Jurkat, Clone E6-1 (cell line): ENCODE data around the gene C9orf78.
A peak's percentile ranks its signal among the peaks of the same experiment; 100 is the strongest.

Experiments
- DNase-seq: peaks from one replicate; pipeline ENCODE4 v3.0.0-alpha.2; 2011; ENCODE audit warnings: low read depth, low spot score
- H3K4me3 ChIP-seq: 2 replicates; pipeline ENCODE4 v1.5.1; 2011; ENCODE audit warnings: mild to moderate bottlenecking, low read length, control low read depth, moderate library complexity

Gene C9orf78

DNA sequence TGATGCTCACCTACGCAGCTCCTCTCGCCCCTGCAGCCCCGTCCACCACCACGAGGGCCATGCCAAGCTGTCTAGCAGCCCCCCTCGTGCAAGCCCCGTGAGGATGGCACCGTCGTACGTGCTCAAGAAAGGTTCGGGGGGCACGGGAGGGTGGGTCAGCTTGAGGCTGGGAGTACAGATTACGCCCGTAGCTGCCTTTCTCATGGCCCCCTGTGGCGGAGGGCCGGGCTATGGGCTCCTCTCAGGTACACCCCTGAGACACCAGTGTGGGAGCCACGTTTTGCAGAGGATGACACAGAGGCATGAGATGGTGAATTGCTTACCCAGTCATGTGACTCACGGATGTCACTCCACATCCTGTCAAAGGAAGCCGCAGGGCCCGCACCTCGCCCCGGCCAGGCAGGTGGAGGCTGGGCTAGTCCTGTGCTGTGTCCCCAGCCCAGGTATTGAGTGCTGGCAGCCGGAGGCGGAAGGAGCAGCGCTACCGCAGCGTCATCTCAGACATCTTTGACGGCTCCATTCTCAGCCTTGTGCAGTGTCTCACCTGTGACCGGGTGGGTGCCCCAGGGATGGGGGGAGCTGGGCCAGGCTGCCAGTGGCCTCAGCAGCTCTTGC lies 33.9 kb upstream of the C9orf78 start:
- peak; percentile 93 for DNase-seq
- peak overlapping the region; percentile 48 for H3K4me3 ChIP-seq

GRCh38 chr9:129868023-129868871 lies 33.2 kb upstream of the C9orf78 start:
- DNase-seq, result no peak
- H3K4me3 ChIP-seq, result peak overlapping the region; percentile 48

DNA sequence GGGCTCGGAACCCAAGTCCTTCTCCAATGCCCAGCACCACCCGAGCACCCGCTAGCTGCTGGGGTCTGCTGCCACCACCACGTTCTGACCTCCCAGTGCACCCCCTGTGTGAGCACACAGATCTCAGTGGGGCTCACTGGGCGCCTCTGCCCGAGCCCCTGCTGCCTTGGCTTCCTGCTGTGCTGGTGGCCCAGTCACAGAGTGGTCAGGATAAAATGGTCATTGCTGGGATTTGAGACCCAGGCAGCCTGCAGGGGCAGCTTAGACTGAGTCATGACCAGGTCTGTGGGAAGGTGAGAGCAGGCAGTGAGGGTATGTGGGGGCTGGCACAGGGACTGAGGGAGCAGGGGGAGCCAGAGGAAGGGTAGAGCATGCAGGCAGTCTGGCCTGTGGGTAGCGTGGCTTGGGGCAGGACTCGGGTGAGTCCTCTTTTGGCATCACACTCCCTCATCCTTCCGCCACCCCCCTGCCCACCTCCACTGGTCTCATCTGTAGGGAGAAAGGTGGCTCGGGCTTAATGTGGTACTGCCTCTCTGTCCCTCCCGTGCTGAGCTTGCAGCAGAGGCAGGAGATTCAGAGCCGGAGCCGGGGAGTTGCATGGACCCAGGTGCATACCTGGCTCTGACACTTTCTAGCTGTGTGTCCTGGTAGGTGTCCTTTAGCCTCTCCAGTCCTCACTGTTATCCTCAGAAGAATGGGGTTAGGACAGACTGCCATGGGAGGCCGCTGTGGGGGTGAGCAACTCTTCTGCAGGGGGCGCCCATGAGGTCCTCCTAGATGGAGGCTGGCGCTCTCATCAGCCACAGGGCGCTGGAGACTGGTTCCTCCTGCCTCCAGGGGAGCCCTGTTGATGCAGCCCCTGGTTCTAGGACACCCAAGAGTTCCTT lies 32.3 kb upstream of the C9orf78 start:
- H3K4me3 ChIP-seq, result no peak overlapping the region; the same call in 1 of the 2 replicates
- no peak for DNase-seq

GRCh38 chr9:129866394-129867135 lies 31.5 kb upstream of the C9orf78 start:
- DNase-seq, result peak; percentile 89
- H3K4me3 ChIP-seq, result no peak overlapping the region

DNA sequence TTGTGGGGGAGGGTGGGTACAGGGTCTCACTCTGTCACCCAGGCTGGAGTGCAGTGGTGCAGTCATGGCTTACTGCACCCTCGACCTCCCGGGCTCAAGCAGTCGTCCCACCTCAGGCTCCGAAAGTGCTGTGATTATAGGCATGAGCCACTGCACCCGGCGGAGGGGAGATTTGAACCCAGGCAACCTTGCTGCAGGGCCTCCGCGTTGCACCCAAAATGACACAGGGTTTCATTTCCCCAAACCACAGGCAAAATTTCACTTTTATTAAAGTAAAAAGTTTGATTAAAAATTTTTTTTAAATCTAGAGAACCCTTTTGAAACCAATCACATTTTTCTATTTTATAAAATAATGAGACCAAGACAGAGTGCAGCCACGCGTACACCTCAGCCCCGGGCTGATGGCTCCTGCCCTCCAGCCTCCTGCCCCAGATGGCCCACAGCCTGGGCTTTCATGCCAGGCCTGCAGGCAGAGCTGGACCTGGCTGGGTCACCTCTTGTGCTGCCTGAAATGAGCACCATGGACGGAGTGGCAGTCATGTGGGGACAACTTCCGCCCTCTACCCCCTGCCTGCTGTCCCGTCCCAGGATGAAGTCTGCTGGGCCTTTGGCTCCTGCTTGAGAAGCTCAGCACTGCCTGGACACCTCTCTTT lies 30.7 kb upstream of the C9orf78 start:
- DNase-seq, result no peak
- H3K4me3 ChIP-seq, result no peak overlapping the region

GRCh38 chr9:129864991-129865647 lies 30.0 kb upstream of the C9orf78 start:
- no peak for DNase-seq
- H3K4me3 ChIP-seq, result no peak overlapping the region

- DNase-seq, result peak; percentile 100
- H3K4me3 ChIP-seq, result peak overlapping the region; percentile 40
Observed at GRCh38 chr9:129863059-129863690, 28.1 kb upstream of the C9orf78 start.

GRCh38 chr9:129861447-129861827 lies 26.4 kb upstream of the C9orf78 start:
- DNase-seq, result no peak
- H3K4me3 ChIP-seq, result no peak overlapping the region

DNA sequence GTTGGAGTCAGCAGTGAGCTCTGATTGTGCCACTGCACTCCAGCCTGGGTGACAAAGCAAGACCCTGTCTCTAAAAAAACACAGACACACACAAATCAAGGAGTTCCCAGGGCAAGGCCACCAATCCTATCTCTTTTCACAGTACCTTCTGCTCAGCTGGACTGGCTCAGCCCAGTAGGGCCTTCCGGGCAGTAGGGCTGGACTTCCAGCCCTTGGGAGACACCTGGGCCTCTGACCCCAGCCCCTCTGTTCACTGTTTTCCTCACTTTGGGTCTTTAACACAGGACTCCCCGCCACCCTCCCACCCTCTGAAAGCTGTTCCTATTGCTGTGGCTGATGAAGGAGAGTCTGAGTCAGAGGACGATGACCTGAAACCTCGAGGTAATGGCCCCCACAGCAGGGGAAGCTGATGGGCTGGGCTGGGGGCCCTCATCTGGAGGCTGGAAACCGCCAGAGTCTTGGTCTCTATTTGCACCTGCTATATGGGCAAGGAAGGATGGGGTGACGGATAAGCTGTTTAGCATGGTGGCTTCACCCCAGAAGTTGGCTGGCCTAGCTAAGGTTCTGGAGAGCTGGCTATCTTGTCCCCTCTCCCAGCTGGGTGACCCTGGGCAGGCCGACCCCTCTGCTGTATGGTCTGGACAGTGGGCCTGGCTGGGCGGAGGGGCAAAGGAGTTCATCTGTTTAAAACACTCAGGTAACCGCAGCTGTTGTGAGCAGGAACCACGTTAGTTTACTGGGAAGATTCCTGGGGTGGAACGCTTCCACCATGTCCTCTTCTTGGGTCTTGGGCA lies 25.8 kb upstream of the C9orf78 start:
- DNase-seq, result no peak
- H3K4me3 ChIP-seq, result 0 out of 2 replicates have a peak overlapping the region, but pooled peaks have one; percentile 3

GRCh38 chr9:129858167-129858962 lies 23.3 kb upstream of the C9orf78 start:
- no peak overlapping the region for H3K4me3 ChIP-seq
- no peak for DNase-seq

DNA sequence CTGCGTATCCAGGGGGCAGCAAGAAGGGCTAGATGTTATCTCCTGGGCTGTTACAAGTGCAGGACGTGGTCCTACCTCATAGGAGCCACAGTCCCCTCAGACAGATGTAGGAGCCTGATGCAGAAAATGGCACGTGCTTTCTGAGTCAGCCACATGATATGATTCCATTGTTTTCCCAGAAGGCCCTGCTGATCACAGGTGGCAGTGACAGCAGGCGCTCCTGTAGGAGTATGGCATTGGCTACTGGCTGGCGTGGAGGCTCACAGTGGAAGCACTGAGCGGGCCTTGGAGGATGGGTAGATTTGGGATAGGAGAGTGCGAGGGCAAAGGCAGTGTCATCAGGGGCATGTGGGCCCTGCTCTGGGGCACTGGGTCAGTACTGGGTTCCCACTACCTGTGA lies 22.1 kb upstream of the C9orf78 start:
- no peak overlapping the region for H3K4me3 ChIP-seq
- DNase-seq, result no peak

- peak; percentile 98 for DNase-seq
- H3K4me3 ChIP-seq, result peak overlapping the region; percentile 30
Observed at GRCh38 chr9:129854588-129855110, 19.6 kb upstream of the C9orf78 start.

GRCh38 chr9:129853614-129854013 lies 18.5 kb upstream of the C9orf78 start:
- DNase-seq, result peak; percentile 80

DNA sequence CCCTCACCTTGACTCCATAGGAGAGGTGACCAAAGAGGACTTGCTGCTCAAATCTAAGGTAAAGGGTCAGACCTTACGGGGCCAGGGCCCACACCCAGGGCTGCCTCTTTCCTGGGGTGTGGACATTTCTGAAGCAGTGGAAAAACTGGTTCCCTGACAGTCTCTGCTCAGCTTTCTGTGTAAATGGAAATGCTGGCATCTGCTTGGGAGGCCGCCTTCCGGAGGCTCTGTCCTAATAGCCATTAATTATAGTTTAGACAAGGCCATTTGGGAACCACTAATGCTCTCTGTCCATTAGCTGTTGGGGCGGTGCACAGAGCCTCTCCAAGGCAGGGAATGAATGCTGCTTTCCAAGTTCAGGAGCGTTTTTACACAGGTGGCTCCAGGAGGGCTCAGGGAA lies 17.5 kb upstream of the C9orf78 start:
- H3K4me3 ChIP-seq, result no peak overlapping the region
- DNase-seq, result no peak

More at GRCh38 chr9:129853614-129854013, 18.5 kb upstream of the C9orf78 start:
- H3K4me3 ChIP-seq, result no peak overlapping the region

DNA sequence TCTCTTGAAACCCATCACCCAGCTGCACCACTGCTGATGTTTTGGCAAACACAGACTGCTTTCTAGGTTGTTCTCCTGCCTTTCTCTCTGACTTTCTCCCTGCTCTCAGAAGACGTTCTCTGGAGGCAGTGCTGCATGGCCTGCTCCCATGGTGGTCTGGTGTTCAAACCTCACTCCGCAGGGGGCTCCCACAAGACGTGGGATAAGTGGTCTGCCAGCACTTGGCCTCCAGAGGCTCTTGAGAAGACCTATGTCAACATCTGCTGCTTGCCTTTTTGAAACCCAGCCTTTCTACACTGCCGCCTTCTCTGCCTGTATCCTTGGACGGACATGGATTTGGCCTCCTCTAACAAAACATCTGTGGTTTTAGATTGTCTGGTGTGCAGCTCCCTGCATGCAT lies 16.7 kb upstream of the C9orf78 start:
- H3K4me3 ChIP-seq, result no peak overlapping the region
- DNase-seq, result no peak
